Body of pancreas (tissue), 4 donors: Measurements from ENCODE around the gene ZNF469. TPM values are rescaled to one million over a fixed set of nuclear protein-coding genes. Genes with fewer than 3 reads are reported as not detected.
"Not testable (repeated sequence)": the region's sequence is repeated elsewhere in the genome, so short reads cannot be mapped to it uniquely, and the experiment has no call there.

Experiments
- ATAC-seq: fragments of 150-250 bp; one replicate; pipeline ENCODE4 v1.9.1; 2016
- DNase-seq, 4 donors: peaks; one replicate each; pipeline ENCODE4 v3.0.0-alpha.2; 2019
- H3K27ac ChIP-seq, 4 donors: fragments of 200-600 bp; sonication (generic); 1 replicate in 3 of 4; 2 replicates in 1 of 4; pipeline versions ENCODE4 v1.5.1 to v1.6.1; 2016 to 2019; ENCODE audit warnings: mild to moderate bottlenecking in 1 of 4, mixed read lengths in 1 of 4, moderate library complexity in 1 of 4
- H3K27me3 ChIP-seq, 2 donors: fragments of 200-600 bp; sonication (generic); one replicate each; pipeline ENCODE4 v1.6.0; 2016; ENCODE audit warnings: mild to moderate bottlenecking in 1 of 2
- H3K36me3 ChIP-seq, 2 donors: fragments of 200-600 bp; sonication (generic); replicated peaks in 1 of 2; 2 replicates each; pipeline ENCODE4 v1.5.1; 2016; ENCODE audit warnings: low read depth in 2 of 2; ENCODE audit not compliant: insufficient read depth in 1 of 2
- H3K4me1 ChIP-seq: fragments of 200-600 bp; sonication (generic); one replicate; pipeline ENCODE4 v1.6.0; 2016
- H3K4me3 ChIP-seq, 2 donors: fragments of 200-600 bp; sonication (generic); 1 replicate in 1 of 2; 2 replicates in 1 of 2; pipeline ENCODE4 v1.5.1; 2016 to 2019
- H3K9me3 ChIP-seq, 3 donors: fragments of 200-600 bp; sonication (generic); 1 replicate in 2 of 3; 2 replicates in 1 of 3; pipeline ENCODE4 v1.5.1; 2016
- CTCF ChIP-seq, 7 experiments: fragments of 450-650 bp in 4 of 7; fragments of 200-600 bp in 3 of 7; sonication (generic) in 3 of 7; IDR thresholded peaks; one replicate each; pipeline ENCODE4 v1.5.1; 2016 to 2019; ENCODE audit warnings: antibody characterized with exemption in 7 of 7
- POLR2A ChIP-seq, 3 donors: fragments of 450-650 bp; IDR thresholded peaks; one replicate each; pipeline ENCODE4 v1.6.1; 2016; ENCODE audit warnings: antibody characterized with exemption in 3 of 3, mild to moderate bottlenecking in 2 of 3
- WGBS, 2 donors: methylation state at CpG; one replicate each; pipeline ENCODE4 v1.1.5; 2017; 5-methylcytosine and 5-hydroxymethylcytosine counted together
- intact Hi-C: fragments of 100-400 bp; cut with DNase I; formaldehyde crosslinking; loops from one replicate; pipeline ENCODE4 v1.15.1; 2023
- total RNA-seq, 2 donors: library from RNA; depleted of rRNA; stranded (reverse); fragments of >200 nt; gene quantifications; one replicate each; pipeline ENCODE4 v1.1.0, GENCODE V29; 2016

ZNF469 gene
- total RNA-seq, 2 donors from 2014 or later, result 0.99 to 1.0 TPM

DNA sequence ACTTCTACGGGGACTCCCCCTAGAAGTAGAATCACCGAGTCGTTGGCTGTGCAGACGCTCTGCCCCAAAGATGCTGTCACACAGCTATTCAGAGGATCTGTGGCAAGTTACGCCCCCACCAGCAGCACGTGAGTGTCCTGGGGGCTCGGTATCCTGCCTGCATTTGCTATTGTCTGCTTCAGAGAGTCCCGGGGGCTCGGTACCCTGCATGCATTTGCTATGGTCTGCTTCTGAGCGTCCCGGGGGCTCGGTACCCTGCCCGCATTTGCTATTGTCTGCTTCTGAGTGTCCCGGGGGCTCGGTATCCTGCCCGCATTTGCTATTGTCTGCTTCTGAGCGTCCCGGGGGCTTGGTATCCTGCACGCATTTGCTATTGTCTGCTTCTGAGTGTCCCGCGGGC lies 23.8 kb upstream of the ZNF469 start:
- Histone ChIP-seq H3K9me3 (peaks cover 0 to 7% (median 0%) of the 10 kb centered on the region in 3 donors), H3K27me3 (no peaks in the 10 kb centered on the region), H3K4me3 (no peak overlapping the region), H3K36me3 (no peaks in the 10 kb centered on the region), H3K27ac (no peak overlapping the region), H3K4me1 (no peaks in the 10 kb centered on the region)
- no peak for ATAC-seq
- 75 to 77% methylated on average over 19 to 21 of the region's 21 CpGs for WGBS, 2 donors
- TF ChIP-seq CTCF (IDR thresholded peaks at IDR 0.05) (no peak), POLR2A (IDR thresholded peaks at IDR 0.05) (no peak)
- intact Hi-C loops, result no loop called here
- no peak for DNase-seq

DNA sequence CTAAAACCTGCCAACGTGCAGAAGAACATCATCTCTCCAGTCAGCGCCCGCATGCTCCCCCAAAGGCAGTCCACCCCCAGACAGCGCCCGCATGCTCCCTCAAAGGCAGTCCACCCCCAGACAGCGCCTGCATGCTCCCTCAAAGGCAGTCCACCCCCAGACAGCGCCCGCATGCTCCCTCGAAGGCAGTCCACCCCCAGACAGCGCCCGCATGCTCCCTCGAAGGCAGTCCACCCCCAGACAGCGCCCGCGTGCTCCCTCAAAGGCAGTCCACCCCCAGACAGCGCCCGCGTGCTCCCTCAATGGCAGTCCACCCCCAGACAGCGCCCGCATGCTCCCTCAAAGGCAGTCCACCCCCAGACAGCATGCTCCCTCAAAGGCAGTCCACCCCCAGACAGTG lies 22.4 kb upstream of the ZNF469 start:
- H3K27me3 ChIP-seq, H3K36me3 ChIP-seq, H3K9me3 ChIP-seq, ATAC-seq, H3K4me1 ChIP-seq, intact Hi-C loops, DNase-seq, H3K27ac ChIP-seq, H3K4me3 ChIP-seq: not testable (repeated sequence)
- 87 to 90% methylated on average over 17 to 18 of the region's 20 CpGs for WGBS, 2 donors

DNA sequence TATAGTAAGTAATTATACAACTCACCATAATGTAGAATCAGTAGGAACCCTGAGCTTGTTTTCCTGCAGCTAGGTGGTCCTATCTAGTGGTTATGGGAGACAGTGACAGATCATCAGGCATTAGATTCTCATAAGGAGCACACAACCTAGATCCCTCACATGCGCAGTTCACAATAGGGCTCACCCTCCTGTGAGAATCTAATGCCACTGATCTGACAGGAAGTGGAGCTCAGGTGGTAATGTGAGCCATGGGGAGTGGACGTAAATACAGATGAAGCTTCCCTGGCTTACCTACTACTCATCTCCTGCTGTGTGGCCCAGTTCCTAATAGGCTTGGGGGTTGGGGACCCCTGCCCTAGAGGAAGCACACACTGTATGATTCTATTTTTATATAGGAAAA lies 21.8 kb upstream of the ZNF469 start:
- TF ChIP-seq CTCF (IDR thresholded peaks at IDR 0.05) (no peak), POLR2A (IDR thresholded peaks at IDR 0.05) (no peak)
- ATAC-seq (no peak), DNase-seq (no peak)
- Histone ChIP-seq H3K9me3 (peaks cover 0 to 7% (median 0%) of the 10 kb centered on the region in 3 donors), H3K4me1 (no peaks in the 10 kb centered on the region), H3K27me3 (no peaks in the 10 kb centered on the region), H3K4me3 (no peak overlapping the region), H3K27ac (no peak overlapping the region), H3K36me3 (no peaks in the 10 kb centered on the region)
- intact Hi-C loops, result no loop called here
- WGBS, 2 donors, result 72 to 74% methylated on average over 2 of the region's 2 CpGs

GRCh38 chr16:88361775-88362174 lies 21.0 kb upstream of the ZNF469 start:
- H3K4me3 ChIP-seq, result no peak overlapping the region
- intact Hi-C loops, result no loop called here
- H3K27me3 ChIP-seq, result no peaks in the 10 kb centered on the region
- no peaks in the 10 kb centered on the region for H3K36me3 ChIP-seq
- 50 to 53% methylated on average over 5 of the region's 5 CpGs for WGBS, 2 donors
- no peak overlapping the region for H3K27ac ChIP-seq
- TF ChIP-seq POLR2A (IDR thresholded peaks at IDR 0.05), result no peak
- TF ChIP-seq CTCF (IDR thresholded peaks at IDR 0.05), result no peak
- DNase-seq (no peak), ATAC-seq (no peak)
- peaks cover 0 to 7% (median 0%) of the 10 kb centered on the region in 3 donors for H3K9me3 ChIP-seq
- H3K4me1 ChIP-seq, result no peaks in the 10 kb centered on the region

GRCh38 chr16:88363239-88363891 lies 19.4 kb upstream of the ZNF469 start:
- ATAC-seq (no peak), DNase-seq (no peak)
- TF ChIP-seq CTCF (IDR thresholded peaks at IDR 0.05) (no peak), POLR2A (IDR thresholded peaks at IDR 0.05) (no peak)
- Histone ChIP-seq H3K9me3 (peaks cover 0 to 7% (median 0%) of the 10 kb centered on the region in 3 donors), H3K36me3 (no peaks in the 10 kb centered on the region), H3K27me3 (no peaks in the 10 kb centered on the region), H3K4me3 (no peak overlapping the region), H3K27ac (no peak overlapping the region), H3K4me1 (no peaks in the 10 kb centered on the region)
- 36 to 39% methylated on average over 2 of the region's 2 CpGs for WGBS, 2 donors
- intact Hi-C loops, result no loop called here
